ENCODE results near the gene HOXD3. TPM values are rescaled to one million over a fixed set of nuclear protein-coding genes. Genes with fewer than 3 reads are reported as not detected.

Gene HOXD3
- total and polyA plus RNA-seq, 4 experiments from 2014 or later = not detected

DNA sequence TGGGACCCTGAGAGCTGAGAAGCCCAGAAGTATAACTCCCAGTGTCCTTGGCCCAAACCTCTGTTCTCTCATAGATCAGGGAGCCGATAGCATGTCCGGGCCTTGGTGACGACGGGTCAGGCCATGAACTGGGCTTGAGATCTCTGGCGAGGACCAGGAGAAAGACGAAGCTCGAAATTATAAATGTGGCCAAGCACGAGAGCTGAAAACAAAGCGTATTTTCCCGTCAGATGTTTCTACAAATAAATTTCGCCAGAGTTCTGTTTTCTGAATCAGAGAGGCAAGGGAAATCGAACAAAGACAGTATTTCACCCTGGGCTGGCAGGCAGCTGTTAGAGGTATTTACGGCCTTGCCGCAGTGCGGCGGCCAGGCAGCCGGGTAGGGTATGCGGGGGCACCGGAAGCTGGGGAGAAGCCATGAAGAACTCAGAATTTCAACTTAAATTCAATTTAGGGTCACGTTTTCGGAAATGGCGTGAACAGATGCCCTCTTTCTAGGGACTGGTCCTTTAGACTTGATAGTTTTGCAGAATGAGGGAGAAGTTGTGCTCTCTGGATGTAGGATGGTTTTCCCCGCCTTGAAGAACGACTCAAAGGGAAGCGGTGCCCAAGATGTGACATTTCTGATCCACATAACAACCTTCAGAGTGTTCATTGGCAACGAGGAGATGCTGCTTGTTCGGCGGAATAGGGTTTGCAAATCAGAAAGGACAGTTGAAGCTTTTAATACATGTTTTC is 18.0 kb upstream of the HOXD3 start:
- Mint-ChIP-seq H3K36me3 (peaks cover 1 to 8% of the 10 kb centered on the region in 2 donors), H3K4me1 (peaks cover 13 to 44% (median 31%) of the 10 kb centered on the region in 4 donors), H3K9me3 (peaks cover 0 to 40% (median 23%) of the 10 kb centered on the region in 8 donors), H3K27ac (peak overlapping the region in 2 of 7 donors; percentile 74 to 86), H3K4me3 (peak overlapping the region in 7 of 8 donors; percentile 5 to 53 (median 14)), H3K27me3 (peaks cover 71 to 78% of the 10 kb centered on the region in 2 donors)
- Histone ChIP-seq H3K4me1 (ENCODE audit: insufficient read depth, low read length) (peaks cover 27% of the 10 kb centered on the region), H3K9me3 (ENCODE audit: control insufficient read depth in 1 of 2, low read length in 2 of 2) (no peaks in the 10 kb centered on the region), H3K4me3 (ENCODE audit: low read length in 2 of 2) (no peak overlapping the region), H3K36me3 (ENCODE audit: insufficient read depth, low read length) (no peaks in the 10 kb centered on the region), H3K27me3 (ENCODE audit: insufficient read depth, low read length) (peaks cover 88% of the 10 kb centered on the region), H3K27ac (ENCODE audit: low read depth, low read length) (no peak overlapping the region)
- intact Hi-C loops (cut with micrococcal nuclease) = no loop called here
- ChIA-PET POLR2A (ENCODE audit: partially characterized antibody) (no interaction called here), CTCF (ENCODE audit: partially characterized antibody) (interaction anchor here (1.1 to 3.0 kb wide), 5 partner anchors 8 to 1010 kb away, joined by 3 to 28 read pairs (median 7); no protein-coding TSS in a partner anchor)
- no peak for DNase-seq

DNA sequence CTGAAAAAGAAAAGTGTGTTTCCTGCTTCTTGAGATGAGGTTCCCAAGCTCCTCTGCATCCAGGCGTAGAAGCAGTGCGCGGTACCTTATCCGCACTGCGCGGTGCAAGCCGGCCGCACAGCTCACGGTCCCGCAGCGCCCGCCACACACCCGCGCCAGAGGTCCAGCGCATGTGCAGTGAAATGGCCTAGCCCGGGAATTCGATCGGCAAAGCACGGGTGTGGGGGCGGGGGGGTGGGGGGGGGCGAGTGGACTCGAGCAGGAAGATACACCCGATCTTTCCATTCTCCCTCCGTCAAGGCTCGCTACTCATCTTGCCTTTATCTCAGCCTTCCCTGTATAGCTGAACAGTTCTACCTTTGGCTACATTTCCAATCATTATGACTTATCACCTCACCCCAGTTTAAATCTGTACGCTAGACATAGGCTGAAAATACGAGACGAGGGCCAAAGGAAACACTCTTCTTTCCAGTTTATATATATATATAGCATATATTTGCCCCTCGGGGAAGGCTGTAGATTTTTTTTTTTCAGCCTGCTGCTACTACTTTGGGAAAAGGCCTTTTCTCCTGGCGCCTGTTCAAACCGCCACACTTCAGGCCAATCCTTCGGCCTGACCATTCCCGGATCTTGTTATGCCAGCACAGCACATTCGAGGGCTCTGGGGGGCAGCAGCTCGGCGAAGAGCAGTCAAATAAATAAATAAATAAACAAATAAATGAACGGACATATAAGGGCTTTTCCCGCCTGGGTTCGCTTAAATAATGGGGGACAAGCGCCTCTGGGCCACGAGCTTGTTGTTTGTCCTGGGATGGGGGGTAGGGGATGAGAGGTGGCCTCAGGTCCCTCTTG is 17.2 kb upstream of the HOXD3 start:
- peaks cover 1 to 8% of the 10 kb centered on the region in 2 donors for H3K36me3 Mint-ChIP-seq
- POLR2A ChIA-PET (ENCODE audit: partially characterized antibody) = interaction anchor here (1.6 kb wide), 1 partner anchor 8 kb away, joined by 3 read pairs; no protein-coding TSS in a partner anchor

DNA sequence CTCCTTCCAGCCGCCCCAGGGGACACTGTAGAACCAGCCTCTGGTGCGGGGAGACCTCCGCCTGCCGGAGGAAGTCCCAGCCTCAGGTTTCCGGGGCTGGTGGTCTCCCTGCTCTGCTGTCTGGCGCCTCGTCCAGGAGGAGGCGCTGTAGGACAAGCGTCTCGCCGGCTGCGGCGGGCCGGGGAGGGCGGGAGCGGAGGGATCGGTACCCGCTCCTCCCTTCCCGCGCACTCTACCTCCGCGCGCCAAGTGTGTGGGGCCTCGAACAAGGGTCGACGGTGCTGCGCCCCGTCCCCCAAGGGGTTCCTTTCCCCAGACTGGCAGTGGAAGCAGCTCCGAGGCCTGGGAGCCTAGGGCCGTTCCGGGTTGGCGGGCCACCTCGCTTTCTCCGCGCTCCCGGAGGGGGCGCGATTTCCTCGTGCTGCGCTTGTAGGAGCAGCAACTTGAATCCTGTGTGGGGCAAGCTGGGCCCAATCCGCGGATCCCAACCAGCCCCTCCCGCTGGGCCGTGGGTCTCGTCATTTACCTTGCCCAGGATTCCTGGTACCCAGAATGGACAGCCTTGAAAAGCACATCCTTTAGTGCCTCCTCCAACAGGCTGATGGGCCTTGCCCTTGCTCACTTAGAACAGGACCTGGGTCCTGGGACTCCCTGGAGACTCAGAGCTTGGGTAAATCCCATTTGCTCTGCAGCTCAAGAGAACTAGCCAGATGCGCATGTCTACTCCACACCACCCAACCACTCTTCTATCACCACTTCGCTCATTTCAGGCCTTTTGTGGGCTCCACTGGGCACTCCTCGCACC is 16.4 kb upstream of the HOXD3 start:
- Mint-ChIP-seq H3K27ac (peak overlapping the region in 3 of 7 donors; percentile 64 to 84 (median 66)), H3K4me3 (peak overlapping the region in 5 of 8 donors; percentile 21 to 38 (median 35)), H3K36me3 (peaks cover 1% of the 10 kb centered on the region in 2 donors), H3K4me1 (peaks cover 13 to 37% (median 24%) of the 10 kb centered on the region in 4 donors), H3K9me3 (peaks cover 0 to 34% (median 22%) of the 10 kb centered on the region in 8 donors), H3K27me3 (peaks cover 69 to 74% of the 10 kb centered on the region in 2 donors)
- POLR2A ChIA-PET (ENCODE audit: partially characterized antibody) = interaction anchor here (1.6 kb wide), 1 partner anchor 9 kb away, joined by 3 read pairs; no protein-coding TSS in a partner anchor
- DNase-seq = peak; percentile 47 to 61 (median 53)
- CTCF ChIA-PET (ENCODE audit: partially characterized antibody) = interaction anchor here (0.6 to 3.0 kb wide), 9 partner anchors 9 to 887 kb away, joined by 3 to 28 read pairs (median 3); no protein-coding TSS in a partner anchor
- H3K4me3 ChIP-seq (ENCODE audit: low read length in 2 of 2) = no peak overlapping the region
- intact Hi-C loops (cut with micrococcal nuclease) = no loop called here
- no peaks in the 10 kb centered on the region for H3K9me3 ChIP-seq (ENCODE audit: control insufficient read depth in 1 of 2, low read length in 2 of 2)
- peaks cover 80% of the 10 kb centered on the region for H3K27me3 ChIP-seq (ENCODE audit: insufficient read depth, low read length)
- no peaks in the 10 kb centered on the region for H3K36me3 ChIP-seq (ENCODE audit: insufficient read depth, low read length)
- no peak overlapping the region for H3K27ac ChIP-seq (ENCODE audit: low read depth, low read length)
- peaks cover 25% of the 10 kb centered on the region for H3K4me1 ChIP-seq (ENCODE audit: insufficient read depth, low read length)

More for the DNA sequence above, 17.2 kb upstream of the HOXD3 start:
- no peaks in the 10 kb centered on the region for H3K9me3 ChIP-seq (ENCODE audit: control insufficient read depth in 1 of 2, low read length in 2 of 2)
- CTCF ChIA-PET (ENCODE audit: partially characterized antibody) = interaction anchor here (0.8 to 3.0 kb wide), 8 partner anchors 8 to 1009 kb away, joined by 3 to 28 read pairs (median 4); no protein-coding TSS in a partner anchor
- no peak for DNase-seq
- peak overlapping the region in 3 of 8 donors; percentile 32 to 50 (median 40) for H3K4me3 Mint-ChIP-seq
- H3K27ac Mint-ChIP-seq = peak overlapping the region in 2 of 7 donors; percentile 74
- H3K4me1 ChIP-seq (ENCODE audit: insufficient read depth, low read length) = peaks cover 27% of the 10 kb centered on the region
- no peaks in the 10 kb centered on the region for H3K36me3 ChIP-seq (ENCODE audit: insufficient read depth, low read length)
- H3K27ac ChIP-seq (ENCODE audit: low read depth, low read length) = no peak overlapping the region
- H3K9me3 Mint-ChIP-seq = peaks cover 0 to 40% (median 23%) of the 10 kb centered on the region in 8 donors
- intact Hi-C loops (cut with micrococcal nuclease) = no loop called here
- H3K4me1 Mint-ChIP-seq = peaks cover 13 to 43% (median 31%) of the 10 kb centered on the region in 4 donors
- H3K4me3 ChIP-seq (ENCODE audit: low read length in 2 of 2) = no peak overlapping the region
- peaks cover 82% of the 10 kb centered on the region for H3K27me3 ChIP-seq (ENCODE audit: insufficient read depth, low read length)
- peaks cover 71 to 74% of the 10 kb centered on the region in 2 donors for H3K27me3 Mint-ChIP-seq

DNA sequence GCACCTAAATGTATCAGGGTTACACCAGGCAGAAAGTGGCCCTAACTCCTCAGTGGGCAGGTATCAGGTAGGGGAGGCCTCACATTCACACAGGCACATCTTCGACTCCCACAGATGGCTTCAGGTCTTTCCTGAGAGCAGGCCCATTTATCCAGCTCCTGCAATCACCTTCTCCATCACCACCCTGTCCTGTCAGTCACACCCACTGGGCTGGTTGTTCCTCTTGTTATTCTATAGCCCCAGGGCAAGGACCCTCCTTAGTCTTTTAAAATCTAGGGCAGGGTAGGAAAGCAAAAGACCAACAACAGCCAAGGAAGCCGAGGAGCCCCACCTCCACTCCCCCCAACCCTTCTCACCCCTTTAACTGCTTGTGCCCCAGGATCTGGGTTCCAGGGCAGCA is 14.8 kb upstream of the HOXD3 start:
- intact Hi-C loops (cut with micrococcal nuclease) = no loop called here
- no peak overlapping the region for H3K4me3 Mint-ChIP-seq
- H3K27me3 Mint-ChIP-seq = peaks cover 74 to 78% of the 10 kb centered on the region in 2 donors
- CTCF ChIA-PET (ENCODE audit: partially characterized antibody) = no interaction called here
- H3K36me3 Mint-ChIP-seq = peaks cover 0 to 1% of the 10 kb centered on the region in 2 donors
- peaks cover 0 to 34% (median 18%) of the 10 kb centered on the region in 8 donors for H3K9me3 Mint-ChIP-seq
- Histone ChIP-seq H3K27ac (ENCODE audit: low read depth, low read length) (no peak overlapping the region), H3K9me3 (ENCODE audit: control insufficient read depth in 1 of 2, low read length in 2 of 2) (no peaks in the 10 kb centered on the region), H3K4me1 (ENCODE audit: insufficient read depth, low read length) (peaks cover 12% of the 10 kb centered on the region), H3K27me3 (ENCODE audit: insufficient read depth, low read length) (peaks cover 73% of the 10 kb centered on the region), H3K36me3 (ENCODE audit: insufficient read depth, low read length) (no peaks in the 10 kb centered on the region), H3K4me3 (ENCODE audit: low read length in 2 of 2) (no peak overlapping the region)
- no peak for DNase-seq
- peaks cover 7 to 26% (median 18%) of the 10 kb centered on the region in 4 donors for H3K4me1 Mint-ChIP-seq
- POLR2A ChIA-PET (ENCODE audit: partially characterized antibody) = no interaction called here
- no peak overlapping the region for H3K27ac Mint-ChIP-seq

DNA sequence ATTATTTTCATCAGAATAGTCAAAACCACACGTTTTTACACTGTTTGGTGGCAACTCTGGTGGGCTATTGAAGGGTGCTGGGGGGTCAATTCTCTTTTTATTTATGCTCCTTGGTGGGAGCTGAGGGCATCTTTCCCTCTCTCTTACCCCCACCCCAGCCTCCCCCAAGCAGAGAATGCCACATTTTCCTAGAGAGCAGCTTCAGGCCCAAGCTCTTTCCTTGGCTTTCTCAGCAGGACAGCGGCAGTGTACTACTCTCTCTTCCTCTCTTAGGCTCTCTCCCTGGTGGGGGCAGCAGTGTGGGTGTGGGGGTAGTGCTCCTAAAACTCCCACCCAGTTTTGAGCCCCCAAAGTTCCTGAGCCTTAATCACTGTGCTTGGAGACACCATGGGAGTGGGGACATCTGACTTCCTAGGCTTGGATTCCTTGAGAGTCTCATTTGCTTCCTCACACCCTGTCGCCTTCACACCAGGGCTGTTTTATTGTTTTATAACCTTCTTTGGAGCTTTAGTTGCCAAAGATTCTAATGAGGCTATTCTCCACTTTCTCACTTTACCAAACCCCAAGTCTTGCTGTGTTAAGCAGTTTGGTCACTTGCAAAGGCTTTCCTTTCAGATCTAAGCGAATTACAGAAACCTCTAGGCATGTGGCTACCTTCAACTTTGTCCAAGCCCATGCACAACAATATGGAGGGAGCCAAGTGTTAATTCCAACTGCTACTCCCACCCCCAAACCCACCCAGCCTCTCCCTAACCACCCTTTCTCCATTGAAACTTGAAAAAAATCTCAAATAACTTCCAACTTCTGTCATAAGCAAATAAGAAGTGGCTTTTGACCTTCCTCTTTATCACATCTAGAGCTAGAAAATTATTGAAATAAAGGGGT is 11.8 kb upstream of the HOXD3 start:
- Mint-ChIP-seq H3K4me1 (peaks cover 5 to 13% (median 7%) of the 10 kb centered on the region in 4 donors), H3K36me3 (peaks cover 0 to 1% of the 10 kb centered on the region in 2 donors), H3K9me3 (peaks cover 0 to 8% (median 4%) of the 10 kb centered on the region in 8 donors), H3K4me3 (no peak overlapping the region), H3K27ac (no peak overlapping the region), H3K27me3 (peaks cover 72 to 80% of the 10 kb centered on the region in 2 donors)
- CTCF ChIA-PET (ENCODE audit: partially characterized antibody) = interaction anchor here (2.3 kb wide), 1 partner anchor 18 kb away, joined by 7 read pairs; no protein-coding TSS in a partner anchor
- H3K36me3 ChIP-seq (ENCODE audit: insufficient read depth, low read length) = no peaks in the 10 kb centered on the region
- H3K27ac ChIP-seq (ENCODE audit: low read depth, low read length) = no peak overlapping the region
- H3K4me3 ChIP-seq (ENCODE audit: low read length in 2 of 2) = no peak overlapping the region
- H3K9me3 ChIP-seq (ENCODE audit: control insufficient read depth in 1 of 2, low read length in 2 of 2) = no peaks in the 10 kb centered on the region
- intact Hi-C loops (cut with micrococcal nuclease) = no loop called here
- H3K4me1 ChIP-seq (ENCODE audit: insufficient read depth, low read length) = peaks cover 9% of the 10 kb centered on the region
- DNase-seq = no peak
- H3K27me3 ChIP-seq (ENCODE audit: insufficient read depth, low read length) = peaks cover 67% of the 10 kb centered on the region
- POLR2A ChIA-PET (ENCODE audit: partially characterized antibody) = no interaction called here

DNA sequence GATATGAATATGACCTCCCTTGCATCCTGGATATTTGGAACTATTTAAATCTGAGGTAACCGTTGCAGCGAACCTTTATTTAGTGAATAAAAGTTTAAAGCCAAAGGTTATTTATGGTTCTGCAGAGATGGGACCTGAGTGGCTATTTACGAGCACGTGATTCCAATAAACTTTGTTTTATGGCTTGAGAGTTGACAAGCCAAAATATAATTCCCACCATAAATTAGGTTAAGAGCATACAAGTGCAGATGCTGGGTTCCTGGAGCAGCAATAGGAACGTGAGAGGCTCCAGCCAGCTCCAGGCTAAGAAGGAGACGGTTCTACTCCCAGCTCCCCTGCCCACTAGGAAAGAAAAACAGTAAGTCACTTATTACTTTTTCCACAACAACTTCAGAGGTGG is 11.0 kb upstream of the HOXD3 start:
- Histone ChIP-seq H3K27me3 (ENCODE audit: insufficient read depth, low read length) (peaks cover 67% of the 10 kb centered on the region), H3K9me3 (ENCODE audit: control insufficient read depth in 1 of 2, low read length in 2 of 2) (no peaks in the 10 kb centered on the region), H3K36me3 (ENCODE audit: insufficient read depth, low read length) (no peaks in the 10 kb centered on the region), H3K27ac (ENCODE audit: low read depth, low read length) (no peak overlapping the region), H3K4me3 (ENCODE audit: low read length in 2 of 2) (no peak overlapping the region), H3K4me1 (ENCODE audit: insufficient read depth, low read length) (peaks cover 1% of the 10 kb centered on the region)
- Mint-ChIP-seq H3K9me3 (peaks cover 0 to 8% (median 3%) of the 10 kb centered on the region in 8 donors), H3K36me3 (peaks cover 0 to 1% of the 10 kb centered on the region in 2 donors), H3K4me3 (no peak overlapping the region), H3K27me3 (peaks cover 76 to 83% of the 10 kb centered on the region in 2 donors), H3K4me1 (peaks cover 2 to 12% (median 4%) of the 10 kb centered on the region in 4 donors), H3K27ac (no peak overlapping the region)
- DNase-seq = no peak
- ChIA-PET CTCF (ENCODE audit: partially characterized antibody) (interaction anchor here (0.8 kb wide), 1 partner anchor 48 kb away, joined by 3 read pairs; no protein-coding TSS in a partner anchor), POLR2A (ENCODE audit: partially characterized antibody) (no interaction called here)
- intact Hi-C loops (cut with micrococcal nuclease) = no loop called here

Data from CD4-positive, alpha-beta memory T cell (primary cell).